Ascending aorta (tissue), 2 donors: Measurements from ENCODE around the gene RAB8A. TPM values are rescaled to one million over a fixed set of nuclear protein-coding genes. Genes with fewer than 3 reads are reported as not detected.
A peak's percentile ranks its signal among the peaks of the same experiment; 100 is the strongest.

Experiments used
- DNase-seq, 2 donors: peaks; one replicate each; pipeline ENCODE4 v3.0.0-alpha.2; 2019; ENCODE audit warnings: low spot score in 2 of 2
- H3K27ac ChIP-seq, 2 donors: fragments of 200-600 bp; sonication (generic); one replicate each; pipeline ENCODE4 v1.5.1; 2016 to 2017; ENCODE audit warnings: mild to moderate bottlenecking in 1 of 2
- H3K27me3 ChIP-seq: fragments of 200-600 bp; sonication (generic); one replicate; pipeline ENCODE4 v1.5.1; 2017
- H3K36me3 ChIP-seq, 2 donors: fragments of 200-600 bp; sonication (generic); one replicate each; pipeline ENCODE4 v1.5.1; 2016
- H3K4me1 ChIP-seq, 2 donors: fragments of 200-600 bp; sonication (generic); one replicate each; pipeline ENCODE4 v1.5.1; 2016 to 2017; ENCODE audit warnings: mild to moderate bottlenecking in 1 of 2
- H3K4me3 ChIP-seq, 2 donors: fragments of 200-600 bp; sonication (generic); one replicate each; pipeline ENCODE4 v1.5.1; 2016 to 2017; ENCODE audit warnings: mild to moderate bottlenecking in 1 of 2
- H3K9me3 ChIP-seq, 2 donors: fragments of 200-600 bp; sonication (generic); one replicate each; pipeline ENCODE4 v1.5.1; 2016
- intact Hi-C: fragments of 100-400 bp; cut with DNase I; formaldehyde crosslinking; loops from one replicate; pipeline ENCODE4 v1.15.1; 2023
- total RNA-seq: library from RNA; depleted of rRNA; stranded (reverse); fragments of >200 nt; gene quantifications from one replicate; pipeline ENCODE4 v1.1.0, GENCODE V29; 2016
- TF ChIP-seq, protein P1 (sequence below), 3 experiments: fragments of 200-600 bp in 2 of 3; fragments of 450-650 bp in 1 of 3; sonication (generic) in 2 of 3; IDR thresholded peaks; one replicate each; pipeline ENCODE4 v1.5.1; 2016 to 2019; ENCODE audit warnings: antibody characterized with exemption in 3 of 3, mild to moderate bottlenecking in 1 of 3, moderate library complexity in 1 of 3

The RAB8A gene
- total RNA-seq, 1 donor from 2014 or later, result 35.1 TPM

DNA sequence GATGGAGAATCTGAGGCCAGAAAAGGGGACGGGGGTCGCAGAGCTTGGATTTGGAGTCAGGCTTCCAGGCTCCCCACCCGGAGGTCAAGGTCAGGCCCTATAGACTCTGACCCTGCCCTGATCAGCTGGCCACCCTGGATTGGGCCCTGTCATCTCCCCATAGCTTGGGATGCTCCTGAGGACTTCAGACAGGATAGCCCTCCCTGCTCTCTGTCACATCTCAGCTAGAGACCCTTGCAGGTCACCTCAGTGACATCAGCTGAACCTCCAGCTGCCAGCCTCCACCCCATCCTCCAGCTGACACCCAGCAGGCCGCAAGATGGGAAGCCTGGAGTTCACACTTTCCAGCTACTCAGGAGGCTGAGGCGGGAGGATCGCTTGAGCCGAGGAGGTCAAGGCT, 38.2 kb upstream of the RAB8A start:
- H3K27me3 ChIP-seq, result no peaks in the 10 kb centered on the region
- intact Hi-C loops, result no loop called here
- TF ChIP-seq, protein P1, sequence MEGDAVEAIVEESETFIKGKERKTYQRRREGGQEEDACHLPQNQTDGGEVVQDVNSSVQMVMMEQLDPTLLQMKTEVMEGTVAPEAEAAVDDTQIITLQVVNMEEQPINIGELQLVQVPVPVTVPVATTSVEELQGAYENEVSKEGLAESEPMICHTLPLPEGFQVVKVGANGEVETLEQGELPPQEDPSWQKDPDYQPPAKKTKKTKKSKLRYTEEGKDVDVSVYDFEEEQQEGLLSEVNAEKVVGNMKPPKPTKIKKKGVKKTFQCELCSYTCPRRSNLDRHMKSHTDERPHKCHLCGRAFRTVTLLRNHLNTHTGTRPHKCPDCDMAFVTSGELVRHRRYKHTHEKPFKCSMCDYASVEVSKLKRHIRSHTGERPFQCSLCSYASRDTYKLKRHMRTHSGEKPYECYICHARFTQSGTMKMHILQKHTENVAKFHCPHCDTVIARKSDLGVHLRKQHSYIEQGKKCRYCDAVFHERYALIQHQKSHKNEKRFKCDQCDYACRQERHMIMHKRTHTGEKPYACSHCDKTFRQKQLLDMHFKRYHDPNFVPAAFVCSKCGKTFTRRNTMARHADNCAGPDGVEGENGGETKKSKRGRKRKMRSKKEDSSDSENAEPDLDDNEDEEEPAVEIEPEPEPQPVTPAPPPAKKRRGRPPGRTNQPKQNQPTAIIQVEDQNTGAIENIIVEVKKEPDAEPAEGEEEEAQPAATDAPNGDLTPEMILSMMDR (IDR thresholded peaks at IDR 0.05), result no peak
- H3K4me1 ChIP-seq, result peaks cover 9 to 30% of the 10 kb centered on the region in 2 donors
- no peaks in the 10 kb centered on the region for H3K9me3 ChIP-seq
- H3K4me3 ChIP-seq, result no peak overlapping the region
- peaks cover 11 to 45% of the 10 kb centered on the region in 2 donors for H3K36me3 ChIP-seq
- peak in 1 of 2 donors; percentile 71 for DNase-seq
- H3K27ac ChIP-seq, result peak overlapping the region; percentile 83 to 100

DNA sequence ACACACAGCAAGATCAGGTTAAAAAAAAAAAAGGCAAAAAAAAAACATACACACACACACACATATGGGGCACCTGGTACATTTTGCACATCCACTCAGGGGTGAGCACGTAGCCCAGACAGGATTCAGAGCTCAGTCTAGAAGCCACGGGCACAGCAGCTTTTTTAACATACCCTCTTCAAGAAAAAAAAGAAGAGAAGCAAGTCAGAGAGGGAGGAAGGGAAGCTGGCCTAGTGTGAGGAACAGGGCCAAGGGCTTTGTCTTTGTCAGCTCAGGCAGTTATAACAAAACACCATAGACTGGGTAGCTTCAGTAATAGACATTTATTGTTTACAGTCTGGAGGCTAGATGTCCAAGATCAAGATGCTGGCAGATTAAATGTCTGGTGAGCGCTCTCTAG, 37.7 kb upstream of the RAB8A start:
- H3K27ac ChIP-seq, result peak overlapping the region; percentile 99 to 100
- no peaks in the 10 kb centered on the region for H3K9me3 ChIP-seq
- no peak for DNase-seq
- TF ChIP-seq, protein P1 (IDR thresholded peaks at IDR 0.05), result no peak
- H3K4me1 ChIP-seq, result peaks cover 9 to 30% of the 10 kb centered on the region in 2 donors
- intact Hi-C loops, result no loop called here
- no peak overlapping the region for H3K4me3 ChIP-seq
- H3K36me3 ChIP-seq, result peaks cover 11 to 45% of the 10 kb centered on the region in 2 donors
- H3K27me3 ChIP-seq, result no peaks in the 10 kb centered on the region

DNA sequence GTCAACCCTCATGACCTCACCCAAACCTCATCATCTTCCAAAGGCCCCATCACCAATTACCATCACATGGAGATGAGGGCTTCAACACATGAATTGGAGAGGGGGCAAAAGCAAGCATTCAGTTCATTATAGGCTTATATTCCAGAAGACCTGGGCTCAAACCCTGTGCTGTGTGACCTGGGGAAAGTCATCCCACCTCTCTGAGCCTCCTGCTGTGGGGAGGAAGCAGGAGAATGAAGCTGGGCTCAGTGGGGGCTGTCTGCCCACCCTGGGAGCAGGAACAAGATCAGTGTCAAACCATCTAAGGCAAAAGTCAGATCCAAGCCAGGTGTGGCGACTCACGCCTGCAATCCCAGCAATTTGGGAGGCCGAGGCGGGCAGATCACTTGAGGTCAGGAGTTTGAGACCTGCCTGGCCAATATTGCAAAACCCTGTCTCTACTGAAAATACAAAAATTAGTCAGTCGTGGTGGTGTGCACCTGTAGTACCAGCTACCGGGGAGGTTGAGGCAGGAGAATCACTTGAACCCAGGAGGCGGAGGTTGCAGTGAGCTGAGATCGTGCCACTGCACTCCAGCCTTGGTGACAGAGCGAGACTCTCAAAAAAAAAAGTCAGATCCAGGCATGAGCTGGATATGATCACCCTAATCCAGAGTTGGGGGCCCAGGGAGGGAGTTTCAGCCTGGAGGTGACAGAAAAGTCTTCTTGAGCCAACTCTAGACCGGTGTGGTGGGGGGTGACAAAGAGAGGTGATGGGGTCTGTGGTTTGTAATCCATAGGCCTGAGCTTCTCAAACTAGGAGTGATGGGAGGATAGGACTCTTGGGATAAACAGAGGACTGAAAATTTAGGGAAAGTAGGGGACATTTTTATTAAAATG, 37.0 kb upstream of the RAB8A start:
- intact Hi-C loops, result no loop called here
- Histone ChIP-seq H3K27me3 (no peaks in the 10 kb centered on the region), H3K4me3 (peak overlapping the region in 1 of 2 donors; percentile 9), H3K27ac (peak overlapping the region; percentile 99 to 100), H3K9me3 (no peaks in the 10 kb centered on the region), H3K36me3 (peaks cover 11 to 45% of the 10 kb centered on the region in 2 donors), H3K4me1 (peaks cover 9 to 34% of the 10 kb centered on the region in 2 donors)
- TF ChIP-seq, protein P1 (IDR thresholded peaks at IDR 0.05), result no peak
- DNase-seq, result peak in 1 of 2 donors; percentile 65

DNA sequence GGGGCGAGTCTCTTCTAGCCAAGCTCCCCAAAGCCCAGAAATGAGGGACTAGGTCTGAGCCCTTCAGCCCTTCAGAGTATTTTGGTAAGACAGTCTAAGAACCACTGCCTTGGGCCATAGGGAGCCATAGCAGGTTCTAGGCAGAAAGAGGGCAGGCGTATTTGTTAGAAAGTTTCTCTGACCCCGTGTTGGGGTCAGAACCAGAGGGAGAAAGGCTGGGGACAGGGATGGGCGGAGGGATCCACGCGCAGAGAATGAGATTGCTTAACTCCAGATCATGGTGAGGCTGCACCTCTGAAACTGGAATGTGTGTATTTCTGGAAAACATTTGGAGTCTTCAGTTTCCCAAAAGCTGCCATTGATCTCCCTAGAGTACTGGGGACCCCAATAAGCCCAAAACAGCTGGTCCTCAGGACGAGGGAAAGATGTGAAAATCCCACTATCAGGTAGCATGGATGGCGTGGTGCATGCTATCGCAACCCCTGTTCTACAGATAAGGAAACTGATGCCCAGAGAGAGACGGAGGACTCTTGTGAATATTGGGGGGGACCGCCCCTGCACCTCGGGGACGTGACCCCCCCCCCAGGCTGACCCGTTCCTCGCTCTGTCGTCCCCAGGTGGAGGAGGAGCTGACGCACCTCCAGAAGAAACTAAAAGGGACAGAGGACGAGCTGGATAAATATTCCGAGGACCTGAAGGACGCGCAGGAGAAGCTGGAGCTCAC, 36.1 kb upstream of the RAB8A start:
- peak in 1 of 2 donors; percentile 71 for DNase-seq
- intact Hi-C loops, result no loop called here
- peak overlapping the region; percentile 99 to 100 for H3K27ac ChIP-seq

More for the DNA sequence above, 36.1 kb upstream of the RAB8A start:
- TF ChIP-seq, protein P1 (IDR thresholded peaks at IDR 0.05), result no peak
- Histone ChIP-seq H3K27me3 (no peaks in the 10 kb centered on the region), H3K4me3 (peak overlapping the region; percentile 94 to 95), H3K9me3 (no peaks in the 10 kb centered on the region), H3K4me1 (peaks cover 14 to 42% of the 10 kb centered on the region in 2 donors), H3K36me3 (peaks cover 17 to 52% of the 10 kb centered on the region in 2 donors)
